Neural cell (in vitro differentiated cells): ENCODE results near the gene FASLG. TPM values are rescaled to one million over a fixed set of nuclear protein-coding genes. Genes with fewer than 3 reads are reported as not detected.

Experiments used
- H2AFZ ChIP-seq: fragments of 200-600, 300-800 bp; sonication (generic), shearing (Covaris generic); 2 replicates; pipeline ENCODE4 v1.6.0; 2014; ENCODE audit warnings: low read depth, mild to moderate bottlenecking, antibody characterized with exemption, low read length, moderate library complexity
- H3F3A ChIP-seq: fragments of 200-600 bp; shearing (Covaris generic); 2 replicates; pipeline ENCODE4 v1.6.1; 2016; ENCODE audit warnings: mild to moderate bottlenecking, moderate library complexity, mixed read lengths, antibody characterized with exemption, low read length; ENCODE audit not compliant: insufficient read depth, poor library complexity, severe bottlenecking
- H3K27ac ChIP-seq: fragments of 200-600, 300-800 bp; sonication (generic), shearing (Covaris generic); 2 replicates; pipeline ENCODE4 v1.5.1; 2014; ENCODE audit warnings: mild to moderate bottlenecking, low read length, moderate library complexity
- H3K27me3 ChIP-seq: fragments of 300-800, 200-600 bp; sonication (generic), shearing (Covaris generic); 2 replicates; pipeline ENCODE4 v1.6.0; 2014; ENCODE audit warnings: mild to moderate bottlenecking, low read depth, low read length, moderate library complexity; ENCODE audit not compliant: insufficient read depth
- H3K36me3 ChIP-seq: fragments of 300-800, 200-600 bp; sonication (generic), shearing (Covaris generic); 2 replicates; pipeline ENCODE4 v1.5.1; 2014; ENCODE audit warnings: mild to moderate bottlenecking, antibody characterized with exemption, low read length, moderate library complexity; ENCODE audit not compliant: insufficient read depth
- H3K4me2 ChIP-seq: fragments of 300-800, 200-600 bp; sonication (generic), shearing (Covaris generic); 2 replicates; pipeline ENCODE4 v1.6.0; 2014; ENCODE audit warnings: mild to moderate bottlenecking, low read length
- H3K4me3 ChIP-seq: fragments of 300-800, 200-600 bp; sonication (generic), shearing (Covaris generic); 2 replicates; pipeline ENCODE4 v1.5.1; 2014; ENCODE audit warnings: mild to moderate bottlenecking, low read length, moderate library complexity
- H3K79me2 ChIP-seq: fragments of 200-600 bp; shearing (Covaris generic); replicated peaks from 2 replicates; pipeline ENCODE4 v1.6.0; 2014; ENCODE audit warnings: mild to moderate bottlenecking, low read length, moderate library complexity; ENCODE audit not compliant: insufficient read depth
- H3K9ac ChIP-seq: fragments of 300-800, 200-600 bp; sonication (generic), shearing (Covaris generic); 2 replicates; pipeline ENCODE4 v1.6.1; 2016; ENCODE audit warnings: mild to moderate bottlenecking, low read length, mixed read lengths
- H3K9me2 ChIP-seq: fragments of 200-600 bp; shearing (Covaris generic); 2 replicates; pipeline ENCODE4 v1.6.1; 2016; ENCODE audit warnings: mild to moderate bottlenecking, low read length, mixed read lengths; ENCODE audit not compliant: insufficient read depth
- H3K9me3 ChIP-seq: fragments of 200-600, 300-800 bp; sonication (generic), shearing (Covaris generic); 2 replicates; pipeline ENCODE4 v1.6.1; 2016; ENCODE audit warnings: mild to moderate bottlenecking, mixed run types, low read length, moderate library complexity, mixed read lengths
- H4K20me1 ChIP-seq: fragments of 200-600 bp; shearing (Covaris generic); 2 replicates; pipeline ENCODE4 v1.6.1; 2016; ENCODE audit warnings: mild to moderate bottlenecking, mixed run types; ENCODE audit not compliant: insufficient read depth
- CTCF ChIP-seq: fragments of 450-650 bp; IDR thresholded peaks from 2 replicates; pipeline ENCODE4 v1.5.1; 2014; ENCODE audit warnings: antibody characterized with exemption, mild to moderate bottlenecking, moderate library complexity; ENCODE audit not compliant: poor library complexity, severe bottlenecking
- EP300 ChIP-seq: fragments of 450-650 bp; conservative IDR thresholded peaks from 2 replicates; pipeline ENCODE4 v1.6.1; 2014; ENCODE audit warnings: antibody characterized with exemption, mild to moderate bottlenecking, moderate library complexity; ENCODE audit not compliant: poor library complexity, severe bottlenecking
- EZH2 ChIP-seq: fragments of 200-600, 300-800 bp; shearing (Covaris generic), sonication (generic); IDR thresholded peaks from 2 replicates; pipeline ENCODE4 v1.6.1; 2014; ENCODE audit warnings: antibody characterized with exemption, low read length, borderline replicate concordance, mild to moderate bottlenecking; ENCODE audit not compliant: insufficient read depth, poor library complexity, severe bottlenecking
- MXI1 ChIP-seq: fragments of 450-650 bp; conservative IDR thresholded peaks from 2 replicates; pipeline ENCODE4 v1.6.1; 2014; ENCODE audit warnings: antibody characterized with exemption, mild to moderate bottlenecking; ENCODE audit not compliant: poor library complexity, severe bottlenecking
- POLR2AphosphoS5 ChIP-seq: IDR thresholded peaks from 2 replicates; pipeline ENCODE4 v1.6.1; 2012
- RAD21 ChIP-seq: fragments of 450-650 bp; conservative IDR thresholded peaks from 2 replicates; pipeline ENCODE4 v1.6.1; 2014; ENCODE audit warnings: antibody characterized with exemption, mild to moderate bottlenecking, moderate library complexity
- SMC3 ChIP-seq: fragments of 450-650 bp; conservative IDR thresholded peaks from 2 replicates; pipeline ENCODE4 v1.6.1; 2014; ENCODE audit warnings: antibody characterized with exemption, mild to moderate bottlenecking, moderate library complexity; ENCODE audit not compliant: poor library complexity
- TAF1 ChIP-seq: IDR thresholded peaks from 2 replicates; pipeline ENCODE4 v1.6.1; 2012; ENCODE audit warnings: low read depth
- polyA plus RNA-seq: library from polyadenylated mRNA; depleted of rRNA; stranded (reverse); fragments of >200 nt; gene quantifications from 2 replicates; pipeline ENCODE4 v1.2.3, GENCODE V29; 2014
- TF ChIP-seq, protein P1 (sequence below): IDR thresholded peaks from 2 replicates; pipeline ENCODE4 v1.6.1; 2012; ENCODE audit warnings: borderline replicate concordance

The FASLG gene
- polyA plus RNA-seq, 1 donor from 2014 or later = not detected

DNA sequence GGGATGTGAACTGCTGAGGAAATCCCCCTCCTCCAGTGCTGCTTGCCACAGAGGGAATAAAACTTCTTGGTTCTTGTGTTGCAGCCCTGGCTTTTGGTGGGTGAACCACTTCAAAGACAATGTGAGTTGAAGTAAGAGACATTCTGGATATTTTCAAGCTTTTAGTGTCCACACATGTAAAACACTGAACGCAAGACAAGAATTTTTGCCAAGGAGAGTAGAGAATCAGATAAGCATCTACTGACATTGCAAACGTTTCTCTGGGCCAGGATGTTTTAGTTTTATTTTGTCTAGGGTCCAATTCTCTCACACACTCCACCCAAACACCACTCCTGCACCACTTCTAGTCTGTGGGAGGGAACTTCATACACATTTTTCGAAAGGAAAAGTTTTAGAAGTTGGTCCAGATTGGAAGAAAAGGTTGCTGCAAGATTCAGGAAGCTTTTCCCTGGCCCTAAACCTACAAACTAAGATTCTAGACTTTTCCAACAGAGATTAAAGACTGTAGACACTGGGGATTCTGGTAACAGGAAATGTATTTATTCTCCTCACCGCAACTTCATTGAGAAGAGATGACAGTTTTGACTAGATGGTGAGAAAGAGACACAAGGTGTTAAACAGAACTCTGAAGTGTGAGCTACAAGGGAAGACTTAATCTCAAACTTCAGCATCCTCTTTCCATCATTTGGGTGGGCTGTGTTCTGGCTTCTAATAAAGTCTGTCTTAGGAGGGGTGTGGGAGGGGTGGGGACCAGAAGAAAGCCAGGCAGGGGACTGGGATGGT lies 16.1 kb downstream of the FASLG start:
- H3K9me2 ChIP-seq = no peaks in the 10 kb centered on the region
- H2AFZ ChIP-seq = no peak overlapping the region
- H3K27ac ChIP-seq = no peak overlapping the region
- H3F3A ChIP-seq = no peaks in the 10 kb centered on the region
- H4K20me1 ChIP-seq = no peaks in the 10 kb centered on the region
- no peak overlapping the region for H3K9ac ChIP-seq
- no peaks in the 10 kb centered on the region for H3K79me2 ChIP-seq
- TF ChIP-seq EZH2 = no peak
- TF ChIP-seq RAD21 = no peak
- no peak for TF ChIP-seq MXI1
- TF ChIP-seq, protein P1, sequence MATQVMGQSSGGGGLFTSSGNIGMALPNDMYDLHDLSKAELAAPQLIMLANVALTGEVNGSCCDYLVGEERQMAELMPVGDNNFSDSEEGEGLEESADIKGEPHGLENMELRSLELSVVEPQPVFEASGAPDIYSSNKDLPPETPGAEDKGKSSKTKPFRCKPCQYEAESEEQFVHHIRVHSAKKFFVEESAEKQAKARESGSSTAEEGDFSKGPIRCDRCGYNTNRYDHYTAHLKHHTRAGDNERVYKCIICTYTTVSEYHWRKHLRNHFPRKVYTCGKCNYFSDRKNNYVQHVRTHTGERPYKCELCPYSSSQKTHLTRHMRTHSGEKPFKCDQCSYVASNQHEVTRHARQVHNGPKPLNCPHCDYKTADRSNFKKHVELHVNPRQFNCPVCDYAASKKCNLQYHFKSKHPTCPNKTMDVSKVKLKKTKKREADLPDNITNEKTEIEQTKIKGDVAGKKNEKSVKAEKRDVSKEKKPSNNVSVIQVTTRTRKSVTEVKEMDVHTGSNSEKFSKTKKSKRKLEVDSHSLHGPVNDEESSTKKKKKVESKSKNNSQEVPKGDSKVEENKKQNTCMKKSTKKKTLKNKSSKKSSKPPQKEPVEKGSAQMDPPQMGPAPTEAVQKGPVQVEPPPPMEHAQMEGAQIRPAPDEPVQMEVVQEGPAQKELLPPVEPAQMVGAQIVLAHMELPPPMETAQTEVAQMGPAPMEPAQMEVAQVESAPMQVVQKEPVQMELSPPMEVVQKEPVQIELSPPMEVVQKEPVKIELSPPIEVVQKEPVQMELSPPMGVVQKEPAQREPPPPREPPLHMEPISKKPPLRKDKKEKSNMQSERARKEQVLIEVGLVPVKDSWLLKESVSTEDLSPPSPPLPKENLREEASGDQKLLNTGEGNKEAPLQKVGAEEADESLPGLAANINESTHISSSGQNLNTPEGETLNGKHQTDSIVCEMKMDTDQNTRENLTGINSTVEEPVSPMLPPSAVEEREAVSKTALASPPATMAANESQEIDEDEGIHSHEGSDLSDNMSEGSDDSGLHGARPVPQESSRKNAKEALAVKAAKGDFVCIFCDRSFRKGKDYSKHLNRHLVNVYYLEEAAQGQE = no peak
- TF ChIP-seq EP300 = no peak
- no peak for TF ChIP-seq SMC3
- no peak overlapping the region for H3K4me3 ChIP-seq
- H3K27me3 ChIP-seq = no peaks in the 10 kb centered on the region
- no peaks in the 10 kb centered on the region for H3K36me3 ChIP-seq
- H3K9me3 ChIP-seq = no peaks in the 10 kb centered on the region
- H3K4me2 ChIP-seq = no peak overlapping the region

DNA sequence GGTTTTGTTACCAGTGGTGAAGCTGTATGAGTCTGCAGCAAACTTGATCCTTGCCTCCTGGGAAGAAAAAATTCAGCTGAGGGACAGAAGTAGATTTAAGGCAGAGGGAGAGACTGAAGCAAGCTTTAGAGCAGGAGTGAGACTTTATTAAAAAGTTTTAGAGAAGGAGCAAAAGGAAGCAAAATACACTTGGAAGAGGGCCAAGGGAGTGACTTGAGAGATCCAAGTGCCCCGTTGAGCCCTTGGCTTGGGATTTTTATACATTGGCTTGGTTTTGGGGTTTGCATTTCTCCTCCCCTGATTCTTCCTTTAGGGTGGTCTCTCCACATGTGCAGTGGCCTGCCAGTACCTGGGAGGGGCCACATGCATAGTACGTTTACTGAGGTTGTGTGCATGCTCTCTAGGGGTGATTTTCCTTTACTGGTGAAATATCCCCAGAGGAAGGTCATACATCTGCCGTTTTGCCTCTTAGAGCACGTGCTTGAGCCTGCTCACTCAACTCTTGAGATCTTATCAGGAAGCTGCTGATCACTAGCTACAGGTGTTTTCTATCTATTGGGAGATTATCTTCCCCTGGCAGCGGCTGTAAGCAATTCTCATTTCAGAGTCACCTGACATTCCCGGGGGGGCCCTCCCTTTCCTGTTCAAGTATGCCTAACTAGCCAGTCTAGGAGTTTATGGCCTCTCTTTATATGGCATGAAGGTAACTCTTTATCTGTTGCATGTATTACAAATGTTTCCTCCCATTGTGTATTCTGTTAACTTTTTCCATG lies 20.3 kb downstream of the FASLG start:
- Histone ChIP-seq H2AFZ (no peak overlapping the region), H3K79me2 (no peaks in the 10 kb centered on the region), H3K36me3 (no peaks in the 10 kb centered on the region), H3K27ac (no peak overlapping the region), H3F3A (no peaks in the 10 kb centered on the region), H3K9me3 (no peaks in the 10 kb centered on the region), H3K9me2 (no peaks in the 10 kb centered on the region), H3K4me3 (no peak overlapping the region), H4K20me1 (no peaks in the 10 kb centered on the region), H3K4me2 (no peak overlapping the region), H3K9ac (no peak overlapping the region), H3K27me3 (no peaks in the 10 kb centered on the region)
- TF ChIP-seq POLR2AphosphoS5 = no peak
- no peak for TF ChIP-seq EZH2
- TF ChIP-seq EP300 = no peak
- no peak for TF ChIP-seq RAD21
- TF ChIP-seq TAF1 = no peak
- TF ChIP-seq MXI1 = no peak
- TF ChIP-seq, protein P1 = no peak
- no peak for TF ChIP-seq CTCF
